Gastrocnemius medialis (tissue), 4 donors: ENCODE results near the gene LHX3. TPM values are rescaled to one million over a fixed set of nuclear protein-coding genes. Genes with fewer than 3 reads are reported as not detected.

Experiments used
- ATAC-seq, 2 donors: fragments of 150-250 bp; one replicate each; pipeline ENCODE4 v1.9.1; 2016
- DNase-seq, 2 donors: peaks; one replicate each; pipeline ENCODE4 v3.0.0-alpha.2; 2019
- H3K27ac ChIP-seq, 4 donors: fragments of 200-600 bp; sonication (generic); 1 replicate in 1 of 4; 2 replicates in 3 of 4; pipeline ENCODE4 v1.5.1; 2016 to 2018; ENCODE audit warnings: mild to moderate bottlenecking in 2 of 4, moderate library complexity in 1 of 4
- H3K27me3 ChIP-seq, 3 donors: fragments of 200-600 bp; sonication (generic) in 2 of 3; 1 replicate in 1 of 3; 2 replicates in 2 of 3; pipeline versions ENCODE4 v1.5.1 to v1.6.0; 2016 to 2019; ENCODE audit warnings: mild to moderate bottlenecking in 1 of 3, moderate library complexity in 1 of 3
- H3K36me3 ChIP-seq, 2 donors: fragments of 200-600 bp; sonication (generic) in 1 of 2; one replicate each; pipeline ENCODE4 v1.5.1; 2017 to 2018
- H3K4me1 ChIP-seq, 2 donors: fragments of 200-600 bp; sonication (generic) in 1 of 2; one replicate each; pipeline ENCODE4 v1.5.1; 2016 to 2017; ENCODE audit warnings: mild to moderate bottlenecking in 2 of 2
- H3K4me3 ChIP-seq, 4 donors: fragments of 200-600 bp; sonication (generic) in 3 of 4; 1 replicate in 1 of 4; 2 replicates in 3 of 4; pipeline ENCODE4 v1.5.1; 2016 to 2019; ENCODE audit warnings: mild to moderate bottlenecking in 2 of 4
- H3K9me3 ChIP-seq, 3 donors: fragments of 200-600 bp; sonication (generic) in 2 of 3; 1 replicate in 1 of 3; 2 replicates in 2 of 3; pipeline ENCODE4 v1.5.1; 2016 to 2019
- POLR2A ChIP-seq, 2 donors: fragments of 450-650 bp; IDR thresholded peaks; one replicate each; pipeline ENCODE4 v1.6.1; 2017; ENCODE audit warnings: antibody characterized with exemption in 2 of 2, mild to moderate bottlenecking in 2 of 2, moderate library complexity in 2 of 2
- in situ Hi-C, 4 donors: fragments of 200-750 bp; cut with MboI; loops; one replicate each; pipeline versions ENCODE4 v1.15.0 to v1.8.0; 2017; ENCODE audit warnings: low sequenced_read_pairs in 4 of 4
- intact Hi-C: fragments of 100-400 bp; cut with DNase I; formaldehyde crosslinking; loops from one replicate; pipeline ENCODE4 v1.15.1; 2023; ENCODE audit warnings: low total_unique reads
- total RNA-seq, 4 donors: library from RNA; depleted of rRNA; stranded (reverse); fragments of >200 nt; gene quantifications; one replicate each; pipeline versions ENCODE4 v1.1.0 to v1.2.3, GENCODE V29; 2016
- TF ChIP-seq, protein P1 (sequence below), 5 experiments: fragments of 450-650 bp in 3 of 5; fragments of 200-600 bp in 2 of 5; sonication (generic) in 2 of 5; IDR thresholded peaks in 4 of 5; conservative IDR thresholded peaks in 1 of 5; 1 replicate in 4 of 5; 2 replicates in 1 of 5; pipeline ENCODE4 v1.5.1; 2016 to 2019; ENCODE audit warnings: antibody characterized with exemption in 5 of 5, mild to moderate bottlenecking in 3 of 5, moderate library complexity in 3 of 5

The LHX3 gene
- total RNA-seq, 4 donors from 2014 or later: not detected

DNA sequence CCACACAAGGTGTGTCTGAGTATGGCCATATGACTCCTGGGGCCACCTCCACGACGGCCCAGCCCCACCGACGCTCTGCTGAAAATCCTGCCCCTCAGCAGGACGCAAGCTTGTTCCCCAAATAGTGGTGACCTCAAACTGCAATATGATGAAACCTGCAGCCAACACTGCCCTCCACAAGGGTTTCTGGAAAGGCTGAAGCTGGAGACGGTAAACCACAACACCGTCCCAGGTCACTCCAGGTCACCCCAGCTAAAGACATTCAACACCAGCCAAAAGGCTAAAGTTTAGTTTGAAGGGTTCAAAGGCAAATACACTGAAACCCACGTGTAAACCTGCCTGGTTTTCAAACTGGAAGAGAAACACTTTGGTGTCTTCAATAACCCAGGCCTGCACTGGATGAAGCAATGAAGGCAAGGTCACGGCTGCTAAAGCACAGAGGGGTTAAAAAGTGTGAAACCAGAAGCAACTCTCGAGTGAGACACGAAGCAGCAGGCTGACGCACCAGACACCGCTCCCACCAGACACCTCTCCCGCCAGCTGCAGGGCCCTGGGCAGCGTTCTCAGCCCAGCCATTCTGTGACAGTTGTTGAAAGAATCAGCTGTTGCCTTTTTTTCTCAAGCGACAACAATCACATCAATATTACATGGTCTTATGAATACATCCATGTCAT, 1.8 kb upstream of the LHX3 start:
- TF ChIP-seq POLR2A (IDR thresholded peaks at IDR 0.05): no peak
- TF ChIP-seq, protein P1, sequence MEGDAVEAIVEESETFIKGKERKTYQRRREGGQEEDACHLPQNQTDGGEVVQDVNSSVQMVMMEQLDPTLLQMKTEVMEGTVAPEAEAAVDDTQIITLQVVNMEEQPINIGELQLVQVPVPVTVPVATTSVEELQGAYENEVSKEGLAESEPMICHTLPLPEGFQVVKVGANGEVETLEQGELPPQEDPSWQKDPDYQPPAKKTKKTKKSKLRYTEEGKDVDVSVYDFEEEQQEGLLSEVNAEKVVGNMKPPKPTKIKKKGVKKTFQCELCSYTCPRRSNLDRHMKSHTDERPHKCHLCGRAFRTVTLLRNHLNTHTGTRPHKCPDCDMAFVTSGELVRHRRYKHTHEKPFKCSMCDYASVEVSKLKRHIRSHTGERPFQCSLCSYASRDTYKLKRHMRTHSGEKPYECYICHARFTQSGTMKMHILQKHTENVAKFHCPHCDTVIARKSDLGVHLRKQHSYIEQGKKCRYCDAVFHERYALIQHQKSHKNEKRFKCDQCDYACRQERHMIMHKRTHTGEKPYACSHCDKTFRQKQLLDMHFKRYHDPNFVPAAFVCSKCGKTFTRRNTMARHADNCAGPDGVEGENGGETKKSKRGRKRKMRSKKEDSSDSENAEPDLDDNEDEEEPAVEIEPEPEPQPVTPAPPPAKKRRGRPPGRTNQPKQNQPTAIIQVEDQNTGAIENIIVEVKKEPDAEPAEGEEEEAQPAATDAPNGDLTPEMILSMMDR (IDR thresholded peaks at IDR 0.05 in 4 of 5, conservative IDR thresholded peaks at IDR 0.05 in 1 of 5): no peak
- ATAC-seq: no peak
- H3K27me3 ChIP-seq: peaks cover 25 to 35% (median 28%) of the 10 kb centered on the region in 3 donors
- no peaks in the 10 kb centered on the region for H3K4me1 ChIP-seq
- intact Hi-C loops: no loop called here
- in situ Hi-C loops: no loop called here
- H3K4me3 ChIP-seq: no peak overlapping the region
- H3K27ac ChIP-seq: no peak overlapping the region
- H3K36me3 ChIP-seq: peaks cover 0 to 26% of the 10 kb centered on the region in 2 donors
- no peak for DNase-seq
- no peaks in the 10 kb centered on the region for H3K9me3 ChIP-seq

DNA sequence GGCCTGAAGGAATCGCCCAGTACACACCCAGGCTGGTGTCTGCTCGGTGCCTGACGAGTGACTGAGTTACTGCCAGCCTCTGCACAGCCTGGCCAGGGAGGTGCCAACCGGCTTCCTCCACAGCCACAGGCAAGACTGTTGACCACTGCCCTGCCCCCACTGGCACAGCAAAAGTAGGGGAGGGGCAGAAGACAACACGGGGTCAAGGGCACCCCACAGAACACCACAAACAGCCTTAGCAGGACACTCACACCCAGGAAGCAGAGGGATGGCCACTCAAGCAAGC, 722 bp upstream of the LHX3 start:
- in situ Hi-C loops: no loop called here
- no peak for ATAC-seq
- H3K36me3 ChIP-seq: peaks cover 0 to 15% of the 10 kb centered on the region in 2 donors

DNA sequence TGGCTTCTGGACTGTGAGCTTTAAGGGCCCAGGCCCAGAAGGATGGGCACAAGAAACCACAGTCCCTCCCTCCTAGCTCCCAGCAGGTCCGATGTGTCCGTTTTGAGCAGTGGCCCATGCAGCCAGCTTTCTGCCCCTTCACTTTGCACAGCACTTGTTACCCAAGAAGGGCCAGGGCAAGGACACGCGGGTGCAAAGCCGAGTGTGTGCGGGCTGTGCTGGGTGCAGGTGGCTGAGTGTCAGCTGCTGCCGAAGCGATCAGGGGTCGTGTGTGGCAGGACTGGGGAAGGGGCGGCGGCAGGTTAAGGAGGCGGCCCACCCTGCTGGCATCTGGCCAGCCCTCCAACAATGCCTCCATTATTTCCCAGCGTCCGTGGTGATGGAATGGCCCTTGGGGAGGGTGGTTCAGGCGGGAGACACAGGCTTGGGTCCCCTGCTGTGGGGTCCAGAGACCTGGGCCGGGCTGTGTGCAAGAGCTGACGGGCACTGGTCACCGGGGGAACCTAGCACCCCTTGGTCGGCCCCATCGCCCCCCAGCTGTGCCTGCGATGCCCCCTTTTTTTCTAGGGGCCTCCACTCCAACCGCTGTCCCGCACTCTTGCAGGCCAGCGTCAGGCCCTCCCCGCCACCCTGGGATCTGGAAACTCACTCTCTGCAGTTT, 653 bp downstream of the LHX3 start:
- H3K27ac ChIP-seq: no peak overlapping the region
- ATAC-seq: no peak
- H3K4me1 ChIP-seq: no peaks in the 10 kb centered on the region
- peaks cover 0 to 7% of the 10 kb centered on the region in 2 donors for H3K36me3 ChIP-seq
- no peak for TF ChIP-seq POLR2A (IDR thresholded peaks at IDR 0.05)
- TF ChIP-seq, protein P1 (IDR thresholded peaks at IDR 0.05 in 4 of 5, conservative IDR thresholded peaks at IDR 0.05 in 1 of 5): no peak
- H3K9me3 ChIP-seq: no peaks in the 10 kb centered on the region
- no peak for DNase-seq
- H3K4me3 ChIP-seq: no peak overlapping the region
- intact Hi-C loops: no loop called here
- in situ Hi-C loops: no loop called here
- H3K27me3 ChIP-seq: peaks cover 49 to 59% (median 52%) of the 10 kb centered on the region in 3 donors

More for the DNA sequence above, 722 bp upstream of the LHX3 start:
- Histone ChIP-seq H3K9me3 (no peaks in the 10 kb centered on the region), H3K4me1 (no peaks in the 10 kb centered on the region), H3K4me3 (no peak overlapping the region), H3K27me3 (peaks cover 35 to 45% (median 38%) of the 10 kb centered on the region in 3 donors), H3K27ac (no peak overlapping the region)
- intact Hi-C loops: no loop called here
- DNase-seq: no peak
- TF ChIP-seq, protein P1 (IDR thresholded peaks at IDR 0.05 in 4 of 5, conservative IDR thresholded peaks at IDR 0.05 in 1 of 5): no peak
- no peak for TF ChIP-seq POLR2A (IDR thresholded peaks at IDR 0.05)

DNA sequence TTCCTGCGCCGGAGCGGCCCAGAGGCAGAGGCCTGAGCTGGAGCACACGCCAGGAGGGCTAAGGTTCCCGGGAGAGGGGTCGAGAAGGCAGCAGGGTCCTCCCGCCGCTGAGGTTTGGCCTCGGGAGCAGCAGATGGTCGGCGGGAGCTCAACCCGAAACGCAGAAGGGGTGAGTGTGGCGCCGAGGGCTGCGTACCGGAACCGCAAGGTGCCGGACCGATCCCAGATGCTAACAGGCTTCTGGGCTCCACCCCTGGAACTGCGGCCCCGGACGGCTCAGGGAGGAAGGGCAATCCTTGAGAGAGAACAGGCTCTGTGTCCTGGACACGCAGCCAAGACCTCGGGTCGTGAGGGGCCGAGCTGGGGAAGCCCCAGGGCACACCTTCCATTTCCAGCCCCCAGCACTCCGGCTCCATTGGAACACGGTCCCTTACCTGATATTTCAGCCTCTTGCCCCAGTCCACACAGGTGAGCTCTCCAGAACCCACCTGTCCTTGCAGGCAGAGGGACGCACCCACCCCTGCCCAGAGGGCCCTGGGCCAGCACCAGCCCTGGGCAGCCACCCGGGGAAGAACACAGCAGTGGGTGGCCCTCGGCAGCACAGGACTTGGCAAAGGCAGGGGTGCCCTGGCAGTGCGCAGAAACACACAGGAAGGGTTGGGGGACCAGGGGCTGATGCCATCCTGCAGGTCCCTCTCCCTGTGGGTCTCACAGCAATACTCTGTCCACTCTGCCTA, 1.4 kb downstream of the LHX3 start:
- H3K27ac ChIP-seq: no peak overlapping the region
- H3K9me3 ChIP-seq: no peaks in the 10 kb centered on the region
- peaks cover 53 to 64% (median 59%) of the 10 kb centered on the region in 3 donors for H3K27me3 ChIP-seq
- DNase-seq (no peak), ATAC-seq (no peak)
- TF ChIP-seq, protein P1 (IDR thresholded peaks at IDR 0.05 in 4 of 5, conservative IDR thresholded peaks at IDR 0.05 in 1 of 5): no peak
- no peak for TF ChIP-seq POLR2A (IDR thresholded peaks at IDR 0.05)
- intact Hi-C loops (no loop called here), in situ Hi-C loops (no loop called here)
- H3K4me1 ChIP-seq: no peaks in the 10 kb centered on the region
- no peaks in the 10 kb centered on the region for H3K36me3 ChIP-seq
- H3K4me3 ChIP-seq: no peak overlapping the region
